HG03103 (cell line): ENCODE results near the gene HS6ST3.

Experiments
- ATAC-seq: cut with Tn5 transposase; IDR thresholded peaks from one replicate; pipeline ENCODE4 v1.9.1; 2021; ENCODE audit warnings: low read depth; ENCODE audit not compliant: unreplicated experiment

HS6ST3 gene

DNA sequence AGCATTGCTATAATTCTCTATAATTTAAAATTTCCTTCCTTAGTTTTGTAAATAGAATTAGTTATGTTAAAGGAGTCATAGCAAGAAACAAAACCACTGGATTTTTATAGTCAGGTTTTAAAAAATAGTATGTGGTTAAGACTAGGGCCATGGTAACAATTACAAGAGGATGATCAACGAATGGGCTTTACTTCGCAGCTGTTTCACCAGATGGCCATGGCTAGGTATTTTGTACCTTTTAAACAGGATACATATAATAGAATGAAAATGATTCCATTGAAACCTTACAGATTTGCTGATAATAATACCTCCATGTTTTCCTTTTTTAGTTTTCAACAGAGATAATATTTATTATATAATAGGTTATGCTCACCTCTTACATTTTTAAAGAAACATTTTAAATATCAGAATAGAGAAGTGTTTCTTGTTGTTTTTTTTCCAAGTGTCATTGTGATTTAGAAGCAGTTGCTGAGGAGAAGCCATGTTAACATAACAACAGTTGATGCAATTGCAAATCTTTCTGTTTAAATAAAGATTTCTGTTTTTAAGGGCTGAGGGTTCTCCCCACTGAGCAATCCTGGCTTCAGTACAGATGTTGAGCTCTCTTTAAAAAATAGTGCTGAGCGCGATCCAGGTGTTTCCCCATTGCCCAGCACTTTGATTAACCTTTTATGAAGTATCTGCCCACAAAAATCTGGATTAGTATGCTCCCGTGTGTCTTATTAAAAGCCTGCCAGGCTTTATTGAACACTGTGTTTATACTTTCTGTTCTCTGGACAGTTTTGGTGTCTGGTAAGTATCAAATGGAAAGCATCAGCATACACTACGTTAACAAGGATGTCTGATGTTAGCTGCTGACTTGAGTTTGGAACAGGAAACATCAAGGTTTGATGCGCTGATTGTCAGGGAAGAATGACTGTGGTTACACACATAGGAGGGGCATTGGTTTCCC, 205.3 kb downstream of the HS6ST3 start:
- ATAC-seq = no peak

DNA sequence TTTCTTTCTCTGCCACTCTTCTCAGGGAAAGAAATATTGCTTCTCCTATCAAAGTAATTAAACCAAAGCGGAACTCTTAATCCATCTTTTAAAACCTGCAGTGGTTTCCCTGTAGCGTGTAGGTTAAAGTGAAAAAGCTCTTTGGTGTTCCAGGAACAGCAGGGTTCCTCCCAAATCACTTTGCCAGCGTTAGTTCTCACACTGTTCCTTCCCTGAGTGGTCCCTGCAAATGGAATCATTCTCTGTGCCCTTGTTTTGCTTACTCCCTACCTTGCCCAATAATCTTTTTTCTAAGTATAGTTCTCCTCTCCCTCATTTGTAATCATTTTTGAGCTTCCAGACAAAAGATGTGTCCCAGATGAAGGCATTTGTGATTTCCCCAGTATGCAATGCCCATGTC, 207.5 kb downstream of the HS6ST3 start:
- no peak for ATAC-seq

GRCh38 chr13:96299235-96299634, 209.3 kb downstream of the HS6ST3 start:
- ATAC-seq = no peak

GRCh38 chr13:96308568-96308967, 218.7 kb downstream of the HS6ST3 start:
- no peak for ATAC-seq

GRCh38 chr13:96314974-96315373, 225.1 kb downstream of the HS6ST3 start:
- ATAC-seq = no peak

DNA sequence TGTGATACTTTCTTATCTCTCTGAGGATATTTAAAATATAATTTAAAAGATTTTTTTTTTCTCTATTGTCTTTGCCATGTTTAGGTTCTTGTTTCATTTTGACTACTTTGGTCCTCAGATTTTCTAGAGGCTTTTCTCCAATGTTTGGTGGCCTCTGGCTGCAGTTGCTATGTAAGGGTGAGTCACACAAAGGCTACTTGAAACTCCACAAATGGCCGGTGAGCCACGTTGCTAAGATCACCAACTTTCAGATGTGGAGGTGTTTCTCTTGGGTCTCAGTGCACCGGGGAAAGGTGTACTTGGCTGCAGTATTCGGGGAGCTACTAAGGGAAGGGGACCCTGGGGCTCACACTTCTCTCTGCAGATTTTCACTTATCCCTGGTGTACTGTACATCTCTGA, 248.1 kb downstream of the HS6ST3 start:
- no peak for ATAC-seq

DNA sequence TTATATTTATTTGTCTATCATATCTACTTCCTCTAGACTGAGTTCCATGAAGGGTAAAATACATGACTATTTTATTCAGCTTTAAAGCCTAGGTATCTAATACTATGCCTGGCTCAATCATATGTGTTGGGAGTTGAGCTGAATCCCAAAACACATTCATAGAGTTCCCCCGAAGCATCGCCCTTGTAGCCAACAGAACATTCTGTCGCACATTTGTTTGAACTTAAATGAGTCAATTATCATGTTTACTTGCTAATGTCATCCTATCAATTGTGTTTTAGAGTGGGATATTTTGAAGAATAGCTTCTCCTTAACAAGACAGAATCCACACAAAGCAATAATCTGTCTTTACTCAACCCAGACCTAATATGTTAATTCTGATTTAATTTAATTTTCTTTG, 252.4 kb downstream of the HS6ST3 start:
- no peak for ATAC-seq

DNA sequence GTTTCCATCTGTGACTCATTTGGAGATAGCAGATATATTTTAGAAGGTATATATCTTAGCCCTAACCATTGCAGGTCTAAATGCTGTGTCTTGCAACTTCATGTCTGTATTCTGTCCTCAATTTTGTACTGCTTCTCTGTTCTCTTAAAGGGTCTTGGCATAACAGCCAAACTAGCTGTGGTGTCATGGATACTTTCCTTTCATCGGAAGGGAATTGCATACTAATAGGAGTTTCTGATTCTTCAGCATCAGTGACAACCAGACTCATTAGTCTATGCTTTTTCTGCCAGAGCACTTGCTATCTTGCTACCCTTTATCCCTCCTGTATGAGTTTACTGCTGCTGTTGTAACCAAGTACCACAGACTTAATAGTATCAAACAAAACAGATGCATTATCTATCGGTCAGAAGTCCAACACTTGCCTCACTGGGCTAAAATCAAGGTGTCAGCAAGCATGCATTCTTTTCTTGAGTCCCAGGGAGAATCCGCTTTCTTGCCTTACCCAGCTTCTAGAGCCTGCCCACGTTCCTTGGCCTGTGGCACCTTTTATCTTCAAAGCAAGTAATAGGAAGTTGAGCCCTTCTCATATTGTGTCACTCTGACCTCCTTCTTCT, 253.1 kb downstream of the HS6ST3 start:
- no peak for ATAC-seq

DNA sequence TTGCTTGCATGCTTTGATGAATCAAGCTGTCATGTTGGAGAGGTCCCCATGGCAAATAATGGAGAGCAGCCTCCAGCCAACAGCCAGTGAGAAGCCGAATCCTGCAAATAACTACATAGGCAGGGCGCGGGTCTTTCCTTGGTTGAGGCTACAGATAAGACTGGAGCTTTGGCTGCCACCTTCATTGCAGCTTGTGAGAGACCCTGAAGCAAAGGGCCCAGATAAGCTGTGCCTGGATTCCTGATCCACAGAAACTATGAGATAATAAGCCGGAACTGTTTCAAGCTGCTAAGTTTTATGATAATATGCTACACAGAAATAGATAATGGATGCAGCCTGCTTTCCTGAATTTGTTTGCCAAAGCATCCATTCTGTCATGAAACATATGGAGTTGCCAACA, 257.0 kb downstream of the HS6ST3 start:
- no peak for ATAC-seq

DNA sequence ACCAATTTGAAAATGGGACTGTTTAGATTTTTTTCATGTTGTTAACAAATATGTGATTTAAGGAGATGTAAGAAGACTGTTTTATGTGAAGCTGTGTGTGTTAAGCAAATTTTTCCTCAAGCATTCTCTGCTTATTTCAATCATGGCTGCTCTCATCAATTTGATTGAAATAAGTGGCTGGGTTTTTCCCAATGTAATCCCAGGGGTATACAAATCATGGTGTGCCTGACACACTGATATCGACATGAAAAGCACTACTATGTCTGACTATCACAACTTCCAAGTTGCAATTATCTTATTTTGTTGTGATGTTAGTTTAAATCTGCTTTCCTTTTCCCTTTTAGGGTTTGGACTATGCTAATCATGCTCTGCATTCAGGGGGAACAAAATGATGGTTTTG, 283.7 kb downstream of the HS6ST3 start:
- no peak for ATAC-seq

DNA sequence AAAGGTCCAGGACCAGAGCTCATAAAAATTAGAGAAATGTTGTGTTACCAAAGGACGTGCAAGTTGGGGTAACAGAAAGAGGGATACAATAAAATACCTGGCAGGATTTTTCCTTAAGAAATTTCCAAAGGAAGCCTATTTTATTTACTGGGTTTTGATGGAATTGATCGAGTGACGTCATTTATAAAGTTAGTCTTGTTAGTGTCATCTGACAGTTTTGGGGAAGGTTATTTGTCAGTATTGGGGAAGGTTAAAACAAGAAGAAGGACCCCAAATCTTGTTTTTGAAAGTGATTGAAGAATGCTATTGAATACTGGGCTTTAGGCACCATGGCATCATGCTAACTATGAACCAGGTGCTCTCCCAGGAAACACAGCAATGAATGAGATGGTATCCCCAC, 287.9 kb downstream of the HS6ST3 start:
- ATAC-seq = no peak

DNA sequence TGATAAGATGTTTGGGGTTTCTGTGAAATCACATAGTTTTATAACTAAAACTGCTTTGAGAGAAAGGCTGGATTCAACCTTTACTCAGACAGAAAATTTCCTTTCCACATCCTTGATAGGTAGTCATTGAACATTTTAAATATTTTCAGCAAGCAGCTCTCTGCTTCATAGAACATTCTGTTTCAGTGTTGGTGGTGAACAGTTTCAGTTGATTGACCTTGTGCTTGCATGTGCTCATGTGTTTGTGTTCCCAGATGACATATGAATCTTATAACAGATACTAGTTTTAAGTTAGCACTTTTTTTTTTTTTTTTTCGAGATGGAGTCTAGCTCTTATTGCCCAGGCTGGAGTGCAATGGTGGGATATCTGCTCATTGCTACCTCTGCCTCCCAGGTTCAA, 290.1 kb downstream of the HS6ST3 start:
- no peak for ATAC-seq

DNA sequence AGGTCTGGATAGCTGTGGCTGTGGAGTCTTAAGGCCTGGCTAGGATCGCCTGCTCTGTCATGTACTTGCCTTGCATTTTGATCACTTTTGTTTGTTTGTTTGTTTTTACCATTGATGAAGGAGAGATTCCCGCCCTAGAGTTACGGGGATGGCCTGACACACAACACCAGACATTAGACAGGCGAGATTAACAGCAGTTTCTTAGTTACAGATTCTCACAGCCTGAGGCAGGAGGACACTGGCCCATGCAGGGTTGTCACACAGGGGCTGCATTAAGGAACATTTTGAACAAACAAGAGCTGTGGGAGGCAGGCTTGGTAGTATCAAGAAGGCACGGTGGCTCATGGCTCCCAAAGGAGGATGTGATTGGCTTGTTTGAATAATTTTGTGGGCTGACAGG, 291.8 kb downstream of the HS6ST3 start:
- no peak for ATAC-seq

- ATAC-seq = no peak
These were observed 298.7 kb downstream of the HS6ST3 start for GRCh38 chr13:96388598-96388997.

- no peak for ATAC-seq
These were observed 301.7 kb downstream of the HS6ST3 start for GRCh38 chr13:96391606-96392005.

DNA sequence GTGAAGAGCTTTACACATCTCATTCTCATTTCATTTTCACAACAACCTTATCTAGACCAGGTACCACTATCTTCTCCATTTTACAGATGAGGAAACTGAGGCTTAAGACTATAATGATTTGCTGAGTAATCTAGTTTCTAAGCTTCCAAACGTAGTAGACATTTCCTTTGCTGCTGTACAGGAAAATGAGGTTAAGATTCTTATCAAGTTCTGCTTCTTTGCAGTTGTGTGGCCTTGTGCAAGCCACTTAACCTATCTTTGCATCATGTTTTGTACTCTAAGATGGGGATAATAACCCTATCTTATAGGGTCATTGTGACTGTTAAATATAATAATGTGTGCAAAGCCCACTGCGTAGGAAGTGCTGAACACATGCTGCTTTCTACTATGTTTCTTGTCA, 307.9 kb downstream of the HS6ST3 start:
- ATAC-seq = no peak

DNA sequence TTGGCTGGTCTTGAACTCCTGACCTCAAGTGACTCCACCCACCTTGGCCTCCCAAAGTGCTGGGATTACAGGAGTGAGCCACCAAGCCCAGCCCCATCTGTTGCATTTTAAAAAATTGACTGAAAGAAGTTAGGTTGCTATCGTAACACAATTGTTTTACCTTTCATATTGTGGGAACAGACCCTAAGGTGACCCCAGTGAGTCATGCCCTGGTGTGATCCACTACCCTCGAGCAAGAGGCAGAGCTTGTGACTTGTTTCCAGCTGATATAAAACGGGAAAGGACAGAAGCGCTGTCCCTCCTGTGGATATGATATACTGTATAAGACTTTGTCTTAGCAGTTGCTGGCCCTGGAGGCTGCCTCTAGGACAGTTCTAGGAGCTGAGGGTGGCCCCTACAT, 308.6 kb downstream of the HS6ST3 start:
- no peak for ATAC-seq

- ATAC-seq = no peak
These were observed 313.3 kb downstream of the HS6ST3 start for GRCh38 chr13:96403241-96403640.

- ATAC-seq = no peak
These were observed 313.7 kb downstream of the HS6ST3 start for GRCh38 chr13:96403651-96404050.

DNA sequence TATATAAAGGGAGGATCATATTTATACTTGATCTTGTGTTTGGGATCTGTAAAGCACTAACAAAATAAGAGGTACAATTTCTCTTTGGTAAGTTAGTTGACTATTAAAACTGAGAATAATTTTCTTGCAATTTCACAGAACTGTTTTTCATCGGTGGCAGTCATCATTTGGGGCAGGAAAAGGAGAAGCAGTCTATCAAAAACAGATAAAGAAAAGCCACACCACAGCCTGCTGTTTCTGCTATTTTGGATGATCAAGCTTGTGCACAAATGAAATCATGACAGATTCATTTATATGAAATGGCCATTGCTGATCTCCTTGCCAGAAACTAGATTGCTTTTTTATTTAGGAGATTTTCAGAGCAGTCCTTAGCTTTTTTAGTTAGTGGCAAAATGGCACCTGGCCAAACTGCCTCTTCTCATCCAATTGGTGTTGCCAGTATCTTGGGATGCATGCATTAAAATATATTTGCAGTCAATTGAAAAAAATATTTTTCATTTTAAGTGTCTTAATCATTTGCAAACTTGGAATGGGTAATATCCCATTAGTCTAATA, 326.0 kb downstream of the HS6ST3 start:
- ATAC-seq = no peak

GRCh38 chr13:96417939-96418685, 328.2 kb downstream of the HS6ST3 start:
- no peak for ATAC-seq
